Spleen (tissue), 7 donors: ENCODE measurements around the gene DNAJC27.

Experiments used
- CTCF ChIP-seq, 11 experiments: fragments of 200-600 bp in 7 of 11; fragments of 450-650 bp in 4 of 11; sonication (generic) in 4 of 11; IDR thresholded peaks in 8 of 11; conservative IDR thresholded peaks in 3 of 11; 1 replicate in 7 of 11; 2 replicates in 4 of 11; pipeline versions ENCODE4 v1.4.0 to v1.8.0; 2016 to 2021; ENCODE audit warnings: antibody characterized with exemption in 11 of 11, inconsistent platforms in 4 of 11, mild to moderate bottlenecking in 1 of 11
- POLR2A ChIP-seq, 3 donors: fragments of 450-650 bp; IDR thresholded peaks; one replicate each; pipeline ENCODE4 v1.5.1; 2017; ENCODE audit warnings: antibody characterized with exemption in 3 of 3, mild to moderate bottlenecking in 1 of 3
- POLR2AphosphoS5 ChIP-seq, 3 donors: sonication (generic); formaldehyde crosslinking; IDR thresholded peaks; one replicate each; pipeline ENCODE4 v1.5.1; 2017; ENCODE audit warnings: antibody characterized with exemption in 3 of 3
- donor health status: DM: no; HTN: no; CAD: no; lungs with moderate emphysema.
- donor health status: DM: no; HTN: no; CAD: no.
- donor health status: DM: no; HTN: no; CAD: no.

- no peak for TF ChIP-seq POLR2A (IDR thresholded peaks at IDR 0.05)
- TF ChIP-seq CTCF (IDR thresholded peaks at IDR 0.05 in 8 of 11, conservative IDR thresholded peaks at IDR 0.05 in 3 of 11): no peak
- no peak for TF ChIP-seq POLR2AphosphoS5 (IDR thresholded peaks at IDR 0.05)
These were observed 14.6 kb upstream of the DNAJC27 start for GRCh38 chr2:24986372-24986771.
